GM21360 (cell line): Measurements from ENCODE around the gene TMEM132E.

Experiments used
- ATAC-seq: cut with Tn5 transposase; IDR thresholded peaks from one replicate; pipeline ENCODE4 v1.9.1; 2021; ENCODE audit warnings: mild to moderate bottlenecking, moderate library complexity; ENCODE audit not compliant: unreplicated experiment

The TMEM132E gene

GRCh38 chr17:34656801-34657200, 77.4 kb downstream of the TMEM132E start:
- no peak for ATAC-seq

GRCh38 chr17:34658811-34659560, 79.6 kb downstream of the TMEM132E start:
- no peak for ATAC-seq

- ATAC-seq: no peak
Observed at GRCh38 chr17:34663714-34664113, 84.3 kb downstream of the TMEM132E start.

GRCh38 chr17:34665150-34665806, 85.9 kb downstream of the TMEM132E start:
- ATAC-seq: no peak

GRCh38 chr17:34665819-34666763, 86.7 kb downstream of the TMEM132E start:
- ATAC-seq: no peak

GRCh38 chr17:34667656-34668055, 88.3 kb downstream of the TMEM132E start:
- ATAC-seq: no peak

- no peak for ATAC-seq
Observed at GRCh38 chr17:34668206-34668605, 88.8 kb downstream of the TMEM132E start.

GRCh38 chr17:34669511-34669910, 90.1 kb downstream of the TMEM132E start:
- no peak for ATAC-seq

GRCh38 chr17:34670618-34671017, 91.2 kb downstream of the TMEM132E start:
- ATAC-seq: no peak

- no peak for ATAC-seq
Observed at GRCh38 chr17:34671191-34671590, 91.8 kb downstream of the TMEM132E start.

GRCh38 chr17:34672176-34672785, 92.9 kb downstream of the TMEM132E start:
- no peak for ATAC-seq

GRCh38 chr17:34673516-34673915, 94.1 kb downstream of the TMEM132E start:
- ATAC-seq: no peak

- no peak for ATAC-seq
Observed at GRCh38 chr17:34673995-34674890, 94.9 kb downstream of the TMEM132E start.

- ATAC-seq: no peak
Observed at GRCh38 chr17:34675143-34675542, 95.8 kb downstream of the TMEM132E start.

- ATAC-seq: no peak
Observed at GRCh38 chr17:34675605-34676004, 96.2 kb downstream of the TMEM132E start.

- no peak for ATAC-seq
Observed at GRCh38 chr17:34680151-34680550, 100.8 kb downstream of the TMEM132E start.

- no peak for ATAC-seq
Observed at GRCh38 chr17:34682305-34682704, 102.9 kb downstream of the TMEM132E start.

GRCh38 chr17:34683390-34683789, 104.0 kb downstream of the TMEM132E start:
- no peak for ATAC-seq
